Progenitor cell of endocrine pancreas (in vitro differentiated cells): ENCODE measurements around the gene NEURL1. TPM values are rescaled to one million over a fixed set of nuclear protein-coding genes. Genes with fewer than 3 reads are reported as not detected.
"Not testable (repeated sequence)": the region's sequence is repeated elsewhere in the genome, so short reads cannot be mapped to it uniquely, and the experiment has no call there.

ENCODE experiments used
- DNase-seq: peaks from one replicate; pipeline ENCODE4 v3.0.0; 2021; ENCODE audit warnings: low spot score; ENCODE audit not compliant: unreplicated experiment
- H3K27ac Mint-ChIP-seq: 2 replicates; pipeline ENCODE4 v1.8.0; 2021; ENCODE audit warnings: mild to moderate bottlenecking, moderate library complexity, mixed read lengths
- H3K27me3 Mint-ChIP-seq: 2 replicates; pipeline ENCODE4 v1.8.0; 2021; ENCODE audit warnings: mixed read lengths
- H3K36me3 Mint-ChIP-seq: 2 replicates; pipeline ENCODE4 v1.8.0; 2022; ENCODE audit warnings: mixed read lengths; ENCODE audit not compliant: insufficient read depth
- H3K4me1 Mint-ChIP-seq: 2 replicates; pipeline ENCODE4 v1.8.0; 2021; ENCODE audit warnings: low read depth, mixed read lengths
- H3K4me3 Mint-ChIP-seq: 2 replicates; pipeline ENCODE4 v1.8.0; 2021; ENCODE audit warnings: low read depth, mild to moderate bottlenecking, moderate library complexity, mixed read lengths
- H3K9me3 Mint-ChIP-seq: 2 replicates; pipeline ENCODE4 v1.8.0; 2021; ENCODE audit warnings: low read depth, mixed read lengths
- total RNA-seq: library from RNA; stranded (reverse); gene quantifications from 2 replicates; pipeline ENCODE4 v1.2.1, GENCODE V29; 2021
- TF ChIP-seq, protein P1 (sequence below): fragments of 200-600 bp; sonication (generic); IDR thresholded peaks from one replicate; pipeline ENCODE4 v1.5.0; 2021; ENCODE audit warnings: antibody characterized with exemption, mild to moderate bottlenecking; ENCODE audit not compliant: unreplicated experiment

The NEURL1 gene
- total RNA-seq, 1 donor from 2014 or later: 21.5 TPM

DNA sequence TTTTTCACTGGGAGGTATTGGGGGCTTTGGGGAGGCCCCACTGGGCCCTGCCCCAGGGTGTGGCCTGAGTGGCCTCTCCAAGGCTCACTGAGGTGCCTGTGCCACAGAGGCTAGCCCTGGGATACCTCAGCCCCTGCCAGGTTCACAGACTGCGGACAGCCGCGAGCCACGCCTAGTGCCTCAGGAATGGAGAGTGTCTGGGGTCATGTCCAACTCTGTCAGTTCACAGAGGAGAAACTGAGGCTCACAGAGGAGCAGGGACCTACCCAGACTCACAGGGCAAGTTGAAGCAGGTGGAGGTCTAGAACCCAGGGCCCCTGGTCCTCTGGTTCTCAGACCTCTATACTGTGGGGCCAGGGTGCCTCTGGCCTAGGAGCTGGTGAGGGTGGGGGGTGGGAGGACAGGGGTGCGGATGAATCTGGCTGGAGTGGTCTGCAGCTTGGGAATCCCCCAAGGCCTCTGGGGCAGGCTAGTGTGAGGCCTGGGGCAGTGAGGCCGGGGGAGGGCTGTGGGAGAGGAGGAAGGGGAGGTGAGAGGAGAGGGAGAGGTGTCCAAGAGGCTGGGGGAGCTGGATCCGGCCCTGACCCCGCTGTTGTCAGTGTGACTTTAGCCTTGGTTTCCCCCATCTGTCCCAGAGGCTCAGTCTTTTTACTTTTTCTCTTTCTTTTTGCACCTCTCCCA is 20.0 kb downstream of the NEURL1 start:
- TF ChIP-seq, protein P1, sequence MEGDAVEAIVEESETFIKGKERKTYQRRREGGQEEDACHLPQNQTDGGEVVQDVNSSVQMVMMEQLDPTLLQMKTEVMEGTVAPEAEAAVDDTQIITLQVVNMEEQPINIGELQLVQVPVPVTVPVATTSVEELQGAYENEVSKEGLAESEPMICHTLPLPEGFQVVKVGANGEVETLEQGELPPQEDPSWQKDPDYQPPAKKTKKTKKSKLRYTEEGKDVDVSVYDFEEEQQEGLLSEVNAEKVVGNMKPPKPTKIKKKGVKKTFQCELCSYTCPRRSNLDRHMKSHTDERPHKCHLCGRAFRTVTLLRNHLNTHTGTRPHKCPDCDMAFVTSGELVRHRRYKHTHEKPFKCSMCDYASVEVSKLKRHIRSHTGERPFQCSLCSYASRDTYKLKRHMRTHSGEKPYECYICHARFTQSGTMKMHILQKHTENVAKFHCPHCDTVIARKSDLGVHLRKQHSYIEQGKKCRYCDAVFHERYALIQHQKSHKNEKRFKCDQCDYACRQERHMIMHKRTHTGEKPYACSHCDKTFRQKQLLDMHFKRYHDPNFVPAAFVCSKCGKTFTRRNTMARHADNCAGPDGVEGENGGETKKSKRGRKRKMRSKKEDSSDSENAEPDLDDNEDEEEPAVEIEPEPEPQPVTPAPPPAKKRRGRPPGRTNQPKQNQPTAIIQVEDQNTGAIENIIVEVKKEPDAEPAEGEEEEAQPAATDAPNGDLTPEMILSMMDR: no peak
- no peak overlapping the region for H3K4me3 Mint-ChIP-seq
- no peak for DNase-seq
- H3K27ac Mint-ChIP-seq: peak overlapping the region; percentile 84
- no peaks in the 10 kb centered on the region for H3K36me3 Mint-ChIP-seq
- H3K4me1 Mint-ChIP-seq: peaks cover 38% of the 10 kb centered on the region
- no peaks in the 10 kb centered on the region for H3K27me3 Mint-ChIP-seq
- H3K9me3 Mint-ChIP-seq: peaks cover 2% of the 10 kb centered on the region

DNA sequence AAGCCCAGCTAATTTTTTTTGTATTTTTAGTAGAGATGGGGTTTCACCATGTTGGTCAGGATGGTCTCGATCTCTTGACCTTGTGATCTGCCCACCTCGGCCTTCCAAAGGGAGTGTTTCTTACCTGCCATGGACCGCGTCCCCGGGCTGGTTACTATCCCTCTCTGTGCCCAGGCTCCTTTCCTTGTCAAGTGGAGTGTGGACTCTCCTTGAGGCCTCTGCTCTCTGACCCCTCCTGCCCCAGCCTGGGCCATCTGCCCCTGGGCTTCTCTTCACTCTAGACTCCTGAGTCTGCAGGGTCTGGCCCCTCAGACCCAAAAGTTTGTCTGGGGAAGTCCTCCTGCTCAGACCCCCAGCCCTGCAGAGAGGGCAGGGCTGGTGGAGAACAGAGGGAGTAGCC is 20.7 kb downstream of the NEURL1 start:
- TF ChIP-seq, protein P1: no peak
- DNase-seq: no peak
- Mint-ChIP-seq H3K4me3 (no peak overlapping the region), H3K36me3 (no peaks in the 10 kb centered on the region), H3K27me3 (no peaks in the 10 kb centered on the region), H3K9me3 (peaks cover 3% of the 10 kb centered on the region), H3K4me1 (peaks cover 37% of the 10 kb centered on the region), H3K27ac (peak overlapping the region; percentile 19)

DNA sequence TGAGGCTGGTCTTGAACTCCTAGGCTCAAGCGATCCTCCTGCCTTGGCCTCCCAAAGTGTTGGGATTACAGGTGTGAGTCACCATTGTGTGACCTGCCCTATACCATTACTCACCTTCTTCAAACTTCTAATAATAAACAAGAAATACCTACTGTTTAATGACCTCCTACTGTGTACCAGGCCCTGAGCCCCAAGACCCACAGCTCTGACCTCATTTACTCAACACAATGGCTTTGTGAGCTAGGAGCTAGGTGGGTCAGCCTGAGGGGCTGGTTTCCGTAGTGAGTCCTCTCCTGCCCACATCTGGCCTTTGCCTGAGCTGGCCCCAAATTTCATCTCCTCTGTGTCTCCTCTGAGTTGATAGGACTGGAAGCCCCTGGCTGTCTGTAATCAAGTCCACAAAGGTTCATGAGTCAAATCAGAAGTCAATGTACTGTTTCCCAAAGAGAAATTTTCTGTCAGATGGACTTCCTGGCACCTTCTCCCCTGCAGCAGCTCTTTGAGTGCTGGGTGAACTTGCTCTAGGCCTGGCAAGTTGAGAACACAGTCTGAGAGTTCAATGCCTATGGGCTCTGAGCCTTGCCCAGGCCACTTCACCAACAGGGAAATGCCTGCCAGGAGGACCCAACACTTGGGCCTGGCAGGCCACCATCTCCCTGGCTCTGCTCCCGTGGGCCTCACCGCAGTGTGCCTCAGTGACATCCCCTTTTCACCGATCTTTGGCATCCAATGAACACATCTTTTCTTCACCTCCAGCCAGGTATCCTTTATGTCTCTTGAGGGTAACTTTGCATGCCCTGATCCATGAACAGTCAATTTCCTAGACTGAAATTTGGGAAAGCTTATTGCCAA is 24.0 kb downstream of the NEURL1 start:
- Mint-ChIP-seq H3K27ac (no peak overlapping the region), H3K27me3 (no peaks in the 10 kb centered on the region), H3K36me3 (peaks cover 3% of the 10 kb centered on the region), H3K4me1 (peaks cover 29% of the 10 kb centered on the region), H3K4me3 (no peak overlapping the region), H3K9me3 (peaks cover 11% of the 10 kb centered on the region)
- no peak for DNase-seq
- TF ChIP-seq, protein P1: no peak

DNA sequence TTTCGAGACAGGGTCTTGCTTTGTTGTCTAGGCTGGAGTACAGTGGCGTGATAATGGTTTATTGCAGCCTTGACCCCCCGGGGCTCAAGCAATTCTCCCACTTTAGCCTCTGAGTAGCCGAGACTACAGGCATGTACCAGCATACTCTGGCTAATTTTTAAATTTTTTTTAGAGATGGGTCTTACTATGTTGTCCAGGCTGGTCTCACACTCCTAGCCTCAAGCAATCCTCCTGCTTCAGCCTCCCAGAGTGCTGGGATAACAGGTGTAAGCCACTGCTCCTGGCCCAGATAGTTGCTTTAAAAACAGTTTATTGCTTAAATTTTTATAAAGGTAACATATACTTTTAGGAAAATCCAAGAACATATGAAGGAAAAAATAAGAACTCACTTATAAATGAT is 26.3 kb downstream of the NEURL1 start:
- Mint-ChIP-seq H3K4me1 (peaks cover 13% of the 10 kb centered on the region), H3K27ac (peak overlapping the region; percentile 66), H3K4me3 (no peak overlapping the region), H3K9me3 (peaks cover 14% of the 10 kb centered on the region), H3K27me3 (no peaks in the 10 kb centered on the region), H3K36me3 (peaks cover 4% of the 10 kb centered on the region)
- TF ChIP-seq, protein P1: no peak
- DNase-seq: no peak

DNA sequence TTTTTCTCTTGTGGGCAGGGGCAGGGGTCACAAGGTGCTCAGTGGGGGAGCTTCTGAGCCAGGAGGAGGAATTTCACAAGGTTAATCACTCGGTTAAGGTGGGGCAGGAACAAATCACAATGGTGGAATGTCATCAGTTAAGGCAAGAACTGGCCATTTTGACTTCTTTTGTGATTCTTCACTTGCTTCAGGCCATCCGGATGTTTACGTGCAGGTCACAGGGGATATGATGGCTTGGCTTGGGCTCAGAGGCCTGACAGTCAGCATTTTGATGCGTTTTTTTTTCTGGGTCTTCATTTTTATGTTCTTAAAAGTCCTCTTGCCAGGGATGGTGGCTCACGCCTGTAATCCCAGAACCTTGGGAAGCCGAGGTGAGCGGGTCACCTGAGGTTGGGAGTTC is 28.5 kb downstream of the NEURL1 start:
- not testable (repeated sequence) for H3K27ac Mint-ChIP-seq, H3K36me3 Mint-ChIP-seq, DNase-seq, H3K4me1 Mint-ChIP-seq, H3K4me3 Mint-ChIP-seq, H3K27me3 Mint-ChIP-seq
- H3K9me3 Mint-ChIP-seq: peaks cover 23% of the 10 kb centered on the region

DNA sequence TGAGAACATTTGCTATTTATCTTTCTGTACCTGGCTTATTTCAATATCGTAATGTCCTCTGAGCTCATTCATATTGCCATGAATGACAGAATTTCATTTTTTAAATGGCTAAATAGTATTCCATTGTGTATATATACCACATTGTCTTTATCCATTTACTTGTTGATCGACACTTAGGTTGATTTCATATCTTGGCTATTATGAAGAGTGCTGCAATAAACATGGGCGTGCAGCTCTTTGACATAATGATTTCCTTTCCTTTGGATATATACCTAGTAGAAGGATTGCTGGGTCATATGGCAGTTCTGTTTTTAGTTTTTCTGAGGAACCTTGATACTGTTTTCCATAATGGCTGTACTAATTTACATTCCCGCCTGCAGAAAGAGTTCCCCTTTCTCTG is 30.2 kb downstream of the NEURL1 start:
- Mint-ChIP-seq H3K36me3 (peaks cover 4% of the 10 kb centered on the region), H3K4me3 (no peak overlapping the region), H3K27me3 (no peaks in the 10 kb centered on the region), H3K27ac (no peak overlapping the region), H3K9me3 (peaks cover 20% of the 10 kb centered on the region), H3K4me1 (peaks cover 6% of the 10 kb centered on the region)
- no peak for DNase-seq
- TF ChIP-seq, protein P1: no peak
